ENCODE data around the gene PAX3.

DNA sequence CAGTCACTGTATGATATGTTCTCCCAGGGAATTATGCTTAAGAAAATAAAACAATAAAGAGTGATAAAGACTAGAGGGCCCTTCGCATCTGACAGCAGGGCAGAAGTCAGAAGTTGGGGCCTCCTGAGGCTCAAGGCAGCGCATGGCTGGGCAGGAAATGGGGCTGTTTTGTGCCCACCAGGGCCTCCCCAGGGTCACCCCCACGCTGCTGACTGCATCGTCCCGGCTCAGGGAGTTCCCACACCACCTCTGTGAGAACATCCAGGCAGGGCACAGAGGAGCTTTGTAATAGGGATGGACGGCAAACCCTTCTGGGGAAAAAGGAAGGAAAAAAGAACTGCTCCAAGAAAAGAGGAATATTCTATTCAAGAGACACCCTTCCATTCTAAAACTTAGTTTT, 41.2 kb downstream of the PAX3 start:
- no peak for TF ChIP-seq EZH2 (IDR thresholded peaks at IDR 0.05)
- no peak for TF ChIP-seq POLR2A (IDR thresholded peaks at IDR 0.05; ENCODE audit: borderline replicate concordance, extremely low read depth, insufficient read depth, insufficient read length)
- TF ChIP-seq EZH2phosphoT487 (IDR thresholded peaks at IDR 0.05; ENCODE audit: borderline replicate concordance) = no peak
- TF ChIP-seq, protein P1, sequence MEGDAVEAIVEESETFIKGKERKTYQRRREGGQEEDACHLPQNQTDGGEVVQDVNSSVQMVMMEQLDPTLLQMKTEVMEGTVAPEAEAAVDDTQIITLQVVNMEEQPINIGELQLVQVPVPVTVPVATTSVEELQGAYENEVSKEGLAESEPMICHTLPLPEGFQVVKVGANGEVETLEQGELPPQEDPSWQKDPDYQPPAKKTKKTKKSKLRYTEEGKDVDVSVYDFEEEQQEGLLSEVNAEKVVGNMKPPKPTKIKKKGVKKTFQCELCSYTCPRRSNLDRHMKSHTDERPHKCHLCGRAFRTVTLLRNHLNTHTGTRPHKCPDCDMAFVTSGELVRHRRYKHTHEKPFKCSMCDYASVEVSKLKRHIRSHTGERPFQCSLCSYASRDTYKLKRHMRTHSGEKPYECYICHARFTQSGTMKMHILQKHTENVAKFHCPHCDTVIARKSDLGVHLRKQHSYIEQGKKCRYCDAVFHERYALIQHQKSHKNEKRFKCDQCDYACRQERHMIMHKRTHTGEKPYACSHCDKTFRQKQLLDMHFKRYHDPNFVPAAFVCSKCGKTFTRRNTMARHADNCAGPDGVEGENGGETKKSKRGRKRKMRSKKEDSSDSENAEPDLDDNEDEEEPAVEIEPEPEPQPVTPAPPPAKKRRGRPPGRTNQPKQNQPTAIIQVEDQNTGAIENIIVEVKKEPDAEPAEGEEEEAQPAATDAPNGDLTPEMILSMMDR (IDR thresholded peaks at IDR 0.05 in 2 of 3, conservative IDR thresholded peaks at IDR 0.05 in 1 of 3; ENCODE audit: borderline replicate concordance in 1 of 3, insufficient read depth in 1 of 3, low read depth in 2 of 3, low read length in 2 of 3) = no peak
- TF ChIP-seq RAD21 (IDR thresholded peaks at IDR 0.05; ENCODE audit: low read depth) = no peak
- no peak for TF ChIP-seq SP1 (IDR thresholded peaks at IDR 0.05; ENCODE audit: low read depth)
- no peak for TF ChIP-seq POLR2AphosphoS5 (IDR thresholded peaks at IDR 0.05; ENCODE audit: low read depth, low read length)
- TF ChIP-seq ZFX (IDR thresholded peaks at IDR 0.05) = no peak
- TF ChIP-seq CEBPB (IDR thresholded peaks at IDR 0.05; ENCODE audit: low read depth) = no peak
- TF ChIP-seq ELF1 (IDR thresholded peaks at IDR 0.05; ENCODE audit: borderline replicate concordance, low read depth) = no peak
- no peak for TF ChIP-seq SRF (IDR thresholded peaks at IDR 0.05; ENCODE audit: low read depth)
